Measurements from ENCODE around the gene PCMTD2.

- TF ChIP-seq CTCF (IDR thresholded peaks at IDR 0.05; ENCODE audit: insufficient read depth, low read length) (no peak), SPI1 (IDR thresholded peaks at IDR 0.05; ENCODE audit: borderline replicate concordance, low read depth) (no peak), POLR2AphosphoS5 (IDR thresholded peaks at IDR 0.05; ENCODE audit: low read depth) (no peak)
These were observed 23.7 kb upstream of the PCMTD2 start for GRCh38 chr20:64231621-64232550.
